Measurements from ENCODE around the gene PHACTR2.

GRCh38 chr6:143655541-143655940, 22.2 kb upstream of the PHACTR2 start:
- TF ChIP-seq CTCF (IDR thresholded peaks at IDR 0.05) = no peak
- TF ChIP-seq ZFX (IDR thresholded peaks at IDR 0.05; ENCODE audit: borderline replicate concordance) = no peak

Data from 22Rv1 (cell line).